IPS-18a (cell line): ENCODE results near the gene TXLNG.
A peak's percentile ranks its signal among the peaks of the same experiment; 100 is the strongest.
"Not testable (repeated sequence)": the region's sequence is repeated elsewhere in the genome, so short reads cannot be mapped to it uniquely, and the experiment has no call there.

Source experiments
- H3K27ac ChIP-seq: one replicate; pipeline ENCODE4 v1.5.1; 2013; ENCODE audit warnings: low read length
- H3K27me3 ChIP-seq: one replicate; pipeline ENCODE4 v1.6.1; 2013; ENCODE audit warnings: mild to moderate bottlenecking, low read length; ENCODE audit not compliant: control insufficient read depth, insufficient read depth
- H3K36me3 ChIP-seq: one replicate; pipeline ENCODE4 v1.6.1; 2013; ENCODE audit warnings: low read depth, low read length; ENCODE audit not compliant: control insufficient read depth
- H3K4me1 ChIP-seq: one replicate; pipeline ENCODE4 v1.6.1; 2013; ENCODE audit warnings: low read depth, low read length; ENCODE audit not compliant: control insufficient read depth
- H3K4me3 ChIP-seq: one replicate; pipeline ENCODE4 v1.5.1; 2013; ENCODE audit warnings: low read length
- H3K9ac ChIP-seq: one replicate; pipeline ENCODE4 v1.6.1; 2013; ENCODE audit warnings: mild to moderate bottlenecking, low read length, moderate library complexity
- H3K9me3 ChIP-seq: one replicate; pipeline ENCODE4 v1.6.1; 2013; ENCODE audit warnings: low read depth, low read length; ENCODE audit not compliant: control insufficient read depth

The TXLNG gene

GRCh38 chrX:16843208-16843909 is 57.1 kb downstream of the TXLNG start:
- no peak overlapping the region for H3K27ac ChIP-seq
- no peak overlapping the region for H3K4me3 ChIP-seq
- H3K36me3 ChIP-seq: peaks cover 94% of the 10 kb centered on the region
- H3K9me3 ChIP-seq: no peaks in the 10 kb centered on the region
- H3K9ac ChIP-seq: no peak overlapping the region
- peaks cover 24% of the 10 kb centered on the region for H3K4me1 ChIP-seq
- H3K27me3 ChIP-seq: no peaks in the 10 kb centered on the region

DNA sequence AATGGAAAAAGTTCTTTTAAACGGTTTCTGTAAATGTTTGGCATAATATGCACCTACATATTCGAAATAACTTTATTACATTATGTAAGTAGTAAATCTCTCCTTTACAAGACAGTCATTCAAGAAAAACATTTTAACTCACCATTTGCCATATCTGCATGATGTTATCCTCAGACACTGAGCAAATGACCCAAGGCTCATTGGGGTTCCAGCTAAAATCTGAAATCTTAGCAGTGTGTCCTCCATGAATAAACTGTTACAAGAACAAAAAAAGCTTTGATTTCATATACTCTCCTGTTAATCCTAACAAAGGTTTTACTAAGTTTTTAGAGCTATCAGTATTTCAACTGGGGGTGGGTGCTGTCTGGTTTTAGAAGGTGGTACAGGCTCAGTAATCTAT is 59.4 kb downstream of the TXLNG start:
- peaks cover 15% of the 10 kb centered on the region for H3K4me1 ChIP-seq
- H3K36me3 ChIP-seq: peaks cover 97% of the 10 kb centered on the region
- H3K9me3 ChIP-seq: no peaks in the 10 kb centered on the region
- H3K27me3 ChIP-seq: no peaks in the 10 kb centered on the region
- H3K9ac ChIP-seq: no peak overlapping the region
- no peak overlapping the region for H3K4me3 ChIP-seq
- H3K27ac ChIP-seq: no peak overlapping the region

- H3K4me1 ChIP-seq: peaks cover 5% of the 10 kb centered on the region
Measured at GRCh38 chrX:16848541-16848940, 62.3 kb downstream of the TXLNG start.

GRCh38 chrX:16851421-16851820 is 65.2 kb downstream of the TXLNG start:
- H3K27ac ChIP-seq: no peak overlapping the region
- no peaks in the 10 kb centered on the region for H3K4me1 ChIP-seq
- H3K4me3 ChIP-seq: no peak overlapping the region
- H3K9ac ChIP-seq: no peak overlapping the region
- H3K36me3 ChIP-seq: peaks cover 97% of the 10 kb centered on the region
- H3K9me3 ChIP-seq: no peaks in the 10 kb centered on the region
- no peaks in the 10 kb centered on the region for H3K27me3 ChIP-seq

More at GRCh38 chrX:16848541-16848940, 62.3 kb downstream of the TXLNG start:
- Histone ChIP-seq H3K9me3 (no peaks in the 10 kb centered on the region), H3K27me3 (no peaks in the 10 kb centered on the region), H3K27ac (no peak overlapping the region), H3K9ac (no peak overlapping the region), H3K36me3 (peaks cover 98% of the 10 kb centered on the region), H3K4me3 (no peak overlapping the region)

GRCh38 chrX:16851827-16852226 is 65.6 kb downstream of the TXLNG start:
- Histone ChIP-seq H3K4me1 (no peaks in the 10 kb centered on the region), H3K27ac (no peak overlapping the region), H3K9ac (no peak overlapping the region), H3K4me3 (no peak overlapping the region), H3K9me3 (no peaks in the 10 kb centered on the region), H3K36me3 (peaks cover 97% of the 10 kb centered on the region), H3K27me3 (no peaks in the 10 kb centered on the region)

GRCh38 chrX:16852617-16853179 is 66.4 kb downstream of the TXLNG start:
- no peaks in the 10 kb centered on the region for H3K9me3 ChIP-seq
- no peaks in the 10 kb centered on the region for H3K4me1 ChIP-seq
- no peaks in the 10 kb centered on the region for H3K27me3 ChIP-seq
- no peak overlapping the region for H3K9ac ChIP-seq
- no peak overlapping the region for H3K27ac ChIP-seq
- no peak overlapping the region for H3K4me3 ChIP-seq
- H3K36me3 ChIP-seq: peaks cover 98% of the 10 kb centered on the region

- H3K27me3 ChIP-seq: no peaks in the 10 kb centered on the region
- no peaks in the 10 kb centered on the region for H3K9me3 ChIP-seq
- H3K9ac ChIP-seq: no peak overlapping the region
- no peak overlapping the region for H3K4me3 ChIP-seq
- no peaks in the 10 kb centered on the region for H3K4me1 ChIP-seq
- peaks cover 98% of the 10 kb centered on the region for H3K36me3 ChIP-seq
- no peak overlapping the region for H3K27ac ChIP-seq
Measured at GRCh38 chrX:16853537-16853936, 67.3 kb downstream of the TXLNG start.

DNA sequence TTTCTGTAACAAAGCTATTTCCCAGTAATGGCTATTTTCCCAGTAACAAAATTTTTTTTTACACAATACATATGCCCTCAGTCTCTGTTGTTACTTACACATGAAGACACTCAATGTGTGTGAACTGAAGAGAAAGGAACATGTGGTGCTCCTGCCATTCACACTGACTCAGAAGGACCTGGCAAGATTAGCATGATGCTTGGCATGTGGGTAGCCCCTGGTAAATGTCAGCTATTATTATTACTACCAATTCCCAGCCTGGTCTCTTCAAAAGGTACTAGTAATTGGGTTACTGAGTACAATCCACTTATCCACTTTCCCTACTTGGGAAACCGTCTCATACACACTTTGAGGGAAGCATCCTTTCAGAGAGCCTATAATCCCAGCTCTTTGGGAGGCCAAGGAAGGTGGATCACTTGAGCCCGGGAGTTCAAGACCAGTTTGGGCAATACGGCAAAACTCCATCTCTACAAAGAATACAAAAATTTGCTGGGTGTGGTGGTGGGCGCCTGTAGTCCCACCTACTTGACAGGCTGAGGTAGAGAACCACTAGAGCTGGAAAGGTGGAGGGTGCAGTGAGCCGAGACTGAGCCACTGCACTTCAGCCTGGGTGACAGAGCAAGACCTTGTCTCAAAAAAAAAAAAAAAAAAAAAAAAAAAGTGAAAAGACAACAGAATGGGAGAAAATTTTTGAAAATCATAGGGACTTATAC is 69.3 kb downstream of the TXLNG start:
- Histone ChIP-seq H3K27me3 (no peaks in the 10 kb centered on the region), H3K9me3 (no peaks in the 10 kb centered on the region), H3K27ac (no peak overlapping the region), H3K4me3 (no peak overlapping the region), H3K4me1 (no peaks in the 10 kb centered on the region), H3K36me3 (peaks cover 94% of the 10 kb centered on the region), H3K9ac (no peak overlapping the region)

GRCh38 chrX:16856076-16856404 is 69.8 kb downstream of the TXLNG start:
- not testable (repeated sequence) for H3K4me3 ChIP-seq, H3K9me3 ChIP-seq, H3K4me1 ChIP-seq, H3K27me3 ChIP-seq, H3K9ac ChIP-seq, H3K27ac ChIP-seq
- H3K36me3 ChIP-seq: peaks cover 93% of the 10 kb centered on the region

- Histone ChIP-seq H3K9ac (no peak overlapping the region), H3K9me3 (no peaks in the 10 kb centered on the region), H3K27ac (no peak overlapping the region), H3K27me3 (no peaks in the 10 kb centered on the region), H3K4me3 (no peak overlapping the region), H3K4me1 (no peaks in the 10 kb centered on the region), H3K36me3 (peaks cover 93% of the 10 kb centered on the region)
Measured at GRCh38 chrX:16856744-16857143, 70.5 kb downstream of the TXLNG start.

DNA sequence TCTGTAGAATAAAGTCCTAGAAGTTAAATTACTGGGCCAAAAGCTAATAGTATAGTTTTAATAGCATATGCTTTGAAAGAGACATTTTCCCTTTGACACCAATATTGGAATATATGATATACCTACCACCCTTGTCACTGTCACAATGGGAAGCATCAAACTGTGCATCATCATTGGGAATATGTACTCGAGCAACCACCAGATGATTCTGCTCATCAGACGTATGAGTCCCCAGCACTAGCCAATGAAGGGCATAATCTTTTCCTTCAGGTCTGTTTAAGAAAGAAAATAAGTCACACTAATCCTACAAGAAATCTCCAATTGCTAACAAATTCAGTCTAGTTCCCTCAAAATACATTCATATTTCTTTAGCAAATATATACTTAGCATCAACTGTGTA is 76.6 kb downstream of the TXLNG start:
- no peaks in the 10 kb centered on the region for H3K4me1 ChIP-seq
- H3K4me3 ChIP-seq: no peak overlapping the region
- peaks cover 67% of the 10 kb centered on the region for H3K36me3 ChIP-seq
- no peak overlapping the region for H3K9ac ChIP-seq
- H3K27me3 ChIP-seq: no peaks in the 10 kb centered on the region
- no peaks in the 10 kb centered on the region for H3K9me3 ChIP-seq
- no peak overlapping the region for H3K27ac ChIP-seq

- H3K9ac ChIP-seq: no peak overlapping the region
- H3K27me3 ChIP-seq: no peaks in the 10 kb centered on the region
- no peaks in the 10 kb centered on the region for H3K9me3 ChIP-seq
- H3K36me3 ChIP-seq: peaks cover 33% of the 10 kb centered on the region
- peak overlapping the region; percentile 98 for H3K4me3 ChIP-seq
- no peak overlapping the region for H3K27ac ChIP-seq
- peaks cover 21% of the 10 kb centered on the region for H3K4me1 ChIP-seq
Measured at GRCh38 chrX:16867947-16868346, 81.7 kb downstream of the TXLNG start.
